ENCODE data around the gene SNAPC4. TPM values are rescaled to one million over a fixed set of nuclear protein-coding genes. Genes with fewer than 3 reads are reported as not detected.

SNAPC4 gene
- total RNA-seq, 4 donors from 2014 or later = 5.9 to 9.9 (median 9.6) TPM

GRCh38 chr9:136423432-136424146 lies 23.6 kb upstream of the SNAPC4 start:
- TF ChIP-seq CTCF (IDR thresholded peaks at IDR 0.05) (no peak), POLR2A (IDR thresholded peaks at IDR 0.05) (no peak)
- 94 to 95% methylated on average over 40 to 43 of the region's 43 CpGs for WGBS, 2 donors

GRCh38 chr9:136422876-136423275 lies 22.9 kb upstream of the SNAPC4 start:
- no peak for DNase-seq (ENCODE audit: low spot score in 2 of 2)
- intact Hi-C loops (cut with DNase I; ENCODE audit: low total_unique reads) = no loop called here
- no peak overlapping the region for H3K4me3 ChIP-seq (ENCODE audit: low read depth, poor library complexity, severe bottlenecking)
- 91 to 95% methylated on average over 26 of the region's 26 CpGs for WGBS, 2 donors
- TF ChIP-seq CTCF (IDR thresholded peaks at IDR 0.05) (no peak), POLR2A (IDR thresholded peaks at IDR 0.05) (no peak)

More at GRCh38 chr9:136423432-136424146, 23.6 kb upstream of the SNAPC4 start:
- DNase-seq (ENCODE audit: low spot score in 2 of 2) = no peak
- H3K4me3 ChIP-seq (ENCODE audit: low read depth, poor library complexity, severe bottlenecking) = no peak overlapping the region
- intact Hi-C loops (cut with DNase I; ENCODE audit: low total_unique reads) = no loop called here

DNA sequence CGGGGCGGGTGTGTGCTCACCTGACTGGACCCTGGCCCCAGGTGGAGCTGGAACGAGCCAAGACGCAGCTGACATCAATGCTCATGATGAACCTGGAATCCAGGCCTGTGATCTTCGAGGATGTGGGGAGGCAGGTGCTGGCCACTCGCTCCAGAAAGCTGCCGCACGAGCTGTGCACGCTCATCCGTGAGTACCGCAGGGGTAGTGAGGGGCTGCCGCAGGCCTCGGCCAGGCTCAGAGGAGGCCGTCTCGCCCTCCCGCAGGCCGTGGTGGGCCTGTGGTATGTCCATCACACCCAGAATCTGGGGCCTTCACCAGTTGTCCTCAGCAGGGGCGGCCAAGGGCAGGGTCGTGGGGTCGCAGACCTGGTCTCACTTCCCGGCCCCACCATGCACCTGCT lies 21.8 kb upstream of the SNAPC4 start:
- intact Hi-C loops (cut with DNase I; ENCODE audit: low total_unique reads) = no loop called here
- H3K4me3 ChIP-seq (ENCODE audit: low read depth, poor library complexity, severe bottlenecking) = no peak overlapping the region
- TF ChIP-seq POLR2A (IDR thresholded peaks at IDR 0.05) (no peak), CTCF (IDR thresholded peaks at IDR 0.05) (no peak)
- DNase-seq (ENCODE audit: low spot score in 2 of 2) = no peak
- WGBS, 2 donors = 92 to 96% methylated on average over 21 of the region's 21 CpGs

DNA sequence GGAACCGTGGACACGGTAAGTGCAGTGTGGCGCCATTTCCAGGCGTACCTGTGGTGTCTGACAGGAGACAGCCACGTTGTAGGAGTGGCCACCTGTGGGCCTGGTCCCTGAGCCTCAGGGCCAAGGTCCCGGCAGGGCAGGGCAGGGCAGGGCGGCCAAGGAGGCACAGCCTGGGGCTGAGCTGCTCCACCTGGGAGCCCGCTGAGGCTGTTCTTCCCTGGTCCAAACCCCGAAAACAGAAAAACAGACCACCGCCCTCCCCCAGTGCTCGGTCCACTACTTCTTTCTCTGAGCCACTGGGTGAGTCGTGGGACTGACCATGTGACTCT lies 19.1 kb upstream of the SNAPC4 start:
- intact Hi-C loops (cut with DNase I; ENCODE audit: low total_unique reads) = no loop called here
- WGBS, 2 donors = 92% methylated on average over 12 of the region's 12 CpGs
- no peak for DNase-seq (ENCODE audit: low spot score in 2 of 2)
- TF ChIP-seq CTCF (IDR thresholded peaks at IDR 0.05) (no peak), POLR2A (IDR thresholded peaks at IDR 0.05) (no peak)
- H3K4me3 ChIP-seq (ENCODE audit: low read depth, poor library complexity, severe bottlenecking) = no peak overlapping the region

DNA sequence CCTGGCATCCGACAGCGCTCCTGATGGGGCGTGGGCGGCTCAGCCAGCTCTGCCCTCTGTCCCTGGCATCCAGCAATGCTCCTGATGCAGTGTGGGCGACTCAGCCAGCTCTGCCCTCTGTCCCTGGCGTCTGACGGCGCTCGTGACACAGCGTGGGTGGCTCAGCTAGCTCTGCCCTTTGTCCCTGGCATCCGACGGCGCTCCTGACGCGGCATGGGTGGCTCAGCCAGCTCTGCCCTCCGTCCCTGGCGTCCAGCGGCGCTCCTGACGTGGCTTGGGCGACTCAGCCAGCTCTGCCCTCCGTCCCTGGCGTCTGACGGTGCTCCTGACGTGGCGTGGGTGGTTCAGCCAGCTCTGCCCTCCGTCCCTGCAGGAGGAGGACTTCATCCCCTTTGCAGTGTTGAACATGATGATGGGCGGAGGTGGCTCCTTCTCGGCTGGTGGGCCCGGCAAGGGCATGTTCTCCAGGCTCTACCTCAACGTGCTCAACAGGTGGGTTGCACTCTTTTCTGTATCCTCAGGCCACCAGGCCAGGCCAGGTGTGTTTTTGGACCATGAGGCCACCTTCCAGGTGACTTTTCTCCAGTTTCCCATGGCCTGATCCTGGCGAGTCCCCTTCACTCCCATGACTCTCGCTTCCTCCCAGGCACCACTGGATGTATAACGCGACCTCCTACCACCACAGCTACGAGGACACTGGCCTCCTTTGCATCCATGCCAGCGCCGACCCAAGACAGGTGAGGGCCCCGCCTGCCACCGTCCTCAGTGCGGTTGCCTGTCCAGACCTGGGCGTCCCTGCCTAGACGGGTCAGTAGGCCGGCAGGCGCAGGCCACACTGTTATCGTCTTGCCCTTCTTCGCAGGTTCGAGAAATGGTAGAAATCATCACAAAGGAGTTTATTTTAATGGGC lies 18.5 kb upstream of the SNAPC4 start:
- H3K4me3 ChIP-seq (ENCODE audit: low read depth, poor library complexity, severe bottlenecking) = no peak overlapping the region
- no peak for TF ChIP-seq POLR2A (IDR thresholded peaks at IDR 0.05)
- no peak for TF ChIP-seq CTCF (IDR thresholded peaks at IDR 0.05)
- whole genome bisulfite sequencing, 2 donors = 90 to 93% methylated on average over 46 of the region's 48 CpGs
- intact Hi-C loops (cut with DNase I; ENCODE audit: low total_unique reads) = no loop called here
- no peak for DNase-seq (ENCODE audit: low spot score in 2 of 2)
